ENCODE measurements around the gene NUMB. TPM values are rescaled to one million over a fixed set of nuclear protein-coding genes. Genes with fewer than 3 reads are reported as not detected.

Gene NUMB
- total and polyA plus RNA-seq, 2 donors (not counting 3 experiments of a cell fraction or from before 2014, with no cell fraction given), result 128 to 164 TPM

- Histone ChIP-seq H3K9me1 (replicated peaks; ENCODE audit: control insufficient read depth, extremely low read depth, insufficient read depth, low read length) (no peaks in the 10 kb centered on the region), H3K27ac (ENCODE audit: insufficient read depth, low read depth, low read length) (no peak overlapping the region), H2AFZ (ENCODE audit: low read depth, low read length) (no peak overlapping the region), H3K4me1 (ENCODE audit: control insufficient read depth, extremely low read depth, insufficient read depth, low read length) (peaks cover 32% of the 10 kb centered on the region), H3K36me3 (ENCODE audit: control insufficient read depth in 2 of 2, extremely low read depth in 1 of 2, insufficient read depth in 2 of 2, low read length in 2 of 2) (no peaks in the 10 kb centered on the region), H3K27me3 (ENCODE audit: control insufficient read depth in 2 of 2, insufficient read depth in 2 of 2, low read length in 2 of 2) (no peaks in the 10 kb centered on the region), H3K79me2 (ENCODE audit: control insufficient read depth, insufficient read depth, low read length) (no peaks in the 10 kb centered on the region), H3K9me3 (replicated peaks; ENCODE audit: control insufficient read depth, insufficient read depth, low read length) (no peaks in the 10 kb centered on the region), H3K4me3 (replicated peaks in 1 of 3; ENCODE audit: insufficient read depth in 1 of 3, low read depth in 1 of 3, low read length in 3 of 3) (no peak overlapping the region), H4K20me1 (replicated peaks; ENCODE audit: control insufficient read depth, extremely low read depth, insufficient read depth, low read length) (no peaks in the 10 kb centered on the region), H3K9ac (replicated peaks; ENCODE audit: extremely low read depth, insufficient read depth, low read length) (no peak overlapping the region), H3K4me2 (ENCODE audit: insufficient read depth, low read length) (no peak overlapping the region)
- TF ChIP-seq EZH2 (IDR thresholded peaks at IDR 0.05; ENCODE audit: borderline replicate concordance, low read depth, low read length, severe bottlenecking), result no peak
- no peak for TF ChIP-seq POLR2AphosphoS5 (IDR thresholded peaks at IDR 0.05; ENCODE audit: insufficient read depth, low read depth, low read length)
- TF ChIP-seq MAX (IDR thresholded peaks at IDR 0.05; ENCODE audit: insufficient read depth, insufficient read length), result no peak
- TF ChIP-seq POLR2A (IDR thresholded peaks at IDR 0.05; ENCODE audit: low read depth, low read length), result no peak
- no peak for FAIRE-seq
- POLR2A ChIA-PET, result no interaction called here
- DNase-seq (ENCODE audit: low read depth, low spot score), result no peak
- BruUV-seq (replicated peaks), result no TSS peak
- intact Hi-C loops (cut with micrococcal nuclease), result no loop called here
- CTCF ChIA-PET, result interaction anchor here (1.2 kb wide), 1 partner anchor 10 kb away, joined by 3 read pairs; no protein-coding TSS in a partner anchor
- dilution Hi-C loops (cut with MboI; ENCODE audit: extremely low pct_ligation_motif_present, low sequenced_read_pairs), result no loop called here
Measured at GRCh38 chr14:73242357-73242901, 215.9 kb downstream of the NUMB start.

GRCh38 chr14:73241481-73242165, 216.7 kb downstream of the NUMB start:
- Histone ChIP-seq H3K27me3 (ENCODE audit: control insufficient read depth in 2 of 2, insufficient read depth in 2 of 2, low read length in 2 of 2) (peaks cover 5 to 6% of the 10 kb centered on the region in 2 experiments), H3K9me3 (replicated peaks; ENCODE audit: control insufficient read depth, insufficient read depth, low read length) (no peaks in the 10 kb centered on the region), H3K4me1 (ENCODE audit: control insufficient read depth, extremely low read depth, insufficient read depth, low read length) (peaks cover 32% of the 10 kb centered on the region), H3K4me3 (replicated peaks in 1 of 3; ENCODE audit: insufficient read depth in 1 of 3, low read depth in 1 of 3, low read length in 3 of 3) (no peak overlapping the region), H3K79me2 (ENCODE audit: control insufficient read depth, insufficient read depth, low read length) (no peaks in the 10 kb centered on the region), H3K27ac (ENCODE audit: insufficient read depth, low read depth, low read length) (no peak overlapping the region), H3K9me1 (replicated peaks; ENCODE audit: control insufficient read depth, extremely low read depth, insufficient read depth, low read length) (no peaks in the 10 kb centered on the region), H3K36me3 (ENCODE audit: control insufficient read depth in 2 of 2, extremely low read depth in 1 of 2, insufficient read depth in 2 of 2, low read length in 2 of 2) (no peaks in the 10 kb centered on the region), H2AFZ (ENCODE audit: low read depth, low read length) (no peak overlapping the region), H3K9ac (replicated peaks; ENCODE audit: extremely low read depth, insufficient read depth, low read length) (no peak overlapping the region), H4K20me1 (replicated peaks; ENCODE audit: control insufficient read depth, extremely low read depth, insufficient read depth, low read length) (no peaks in the 10 kb centered on the region), H3K4me2 (ENCODE audit: insufficient read depth, low read length) (no peak overlapping the region)
- FAIRE-seq (no peak), DNase-seq (ENCODE audit: low read depth, low spot score) (no peak)
- TF ChIP-seq CTCF (IDR thresholded peaks at IDR 0.05; ENCODE audit: extremely low read depth in 1 of 2, insufficient read depth in 1 of 2, low read depth in 1 of 2, low read length in 2 of 2), result no peak
- no peak for TF ChIP-seq FOS (IDR thresholded peaks at IDR 0.05; ENCODE audit: borderline replicate concordance, insufficient read depth, low read length)
- TF ChIP-seq JUN (IDR thresholded peaks at IDR 0.05; ENCODE audit: borderline replicate concordance, insufficient read depth, insufficient read length, low read depth), result no peak
- no peak for TF ChIP-seq MYC (IDR thresholded peaks at IDR 0.05; ENCODE audit: low read depth, low read length)
- TF ChIP-seq MAX (IDR thresholded peaks at IDR 0.05; ENCODE audit: insufficient read depth, insufficient read length), result no peak
- TF ChIP-seq EZH2 (IDR thresholded peaks at IDR 0.05; ENCODE audit: borderline replicate concordance, low read depth, low read length, severe bottlenecking), result no peak
- no peak for TF ChIP-seq GATA2 (IDR thresholded peaks at IDR 0.05; ENCODE audit: insufficient read depth, insufficient read length, low read depth, low read length)
- no peak for TF ChIP-seq POLR2AphosphoS5 (IDR thresholded peaks at IDR 0.05; ENCODE audit: insufficient read depth, low read depth, low read length)
- no peak for TF ChIP-seq POLR2A (IDR thresholded peaks at IDR 0.05; ENCODE audit: low read depth, low read length)
- ChIA-PET POLR2A (no interaction called here), CTCF (no interaction called here)
- dilution Hi-C loops (cut with MboI; ENCODE audit: extremely low pct_ligation_motif_present, low sequenced_read_pairs) (no loop called here), intact Hi-C loops (cut with micrococcal nuclease) (no loop called here)
- BruUV-seq (replicated peaks), result no TSS peak

Measured in endothelial cell of umbilical vein (primary cell).